GM19238 (cell line): Measurements from ENCODE around the gene MCTP1.
"Not testable (repeated sequence)": the region's sequence is repeated elsewhere in the genome, so short reads cannot be mapped to it uniquely, and the experiment has no call there.

Source experiments
- DNase-seq: peaks from one replicate; pipeline ENCODE4 v3.0.0; 2011; ENCODE audit warnings: low spot score; ENCODE audit not compliant: insufficient read length

The MCTP1 gene

GRCh38 chr5:94828222-94828621, 456.7 kb downstream of the MCTP1 start:
- not testable (repeated sequence) for DNase-seq

DNA sequence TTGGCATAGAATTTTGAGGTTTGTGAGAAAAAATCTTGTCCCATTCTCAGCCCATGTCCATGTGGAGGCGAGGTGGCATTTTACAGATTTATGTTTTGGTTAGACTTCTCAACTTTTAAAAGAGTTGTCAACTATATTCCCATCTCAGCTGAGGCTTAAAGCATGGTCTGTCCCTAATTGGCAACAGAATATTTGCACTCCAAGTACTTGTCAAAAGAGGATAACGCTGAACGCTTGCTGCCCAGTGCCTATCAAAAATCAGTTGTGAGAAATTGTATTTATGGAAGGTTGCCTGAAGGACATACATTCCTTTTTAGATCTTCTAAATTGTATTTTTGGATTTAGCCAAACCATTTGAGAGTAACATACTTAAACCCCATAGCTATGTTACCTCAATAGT, 464.4 kb downstream of the MCTP1 start:
- no peak for DNase-seq

GRCh38 chr5:94818904-94819303, 466.0 kb downstream of the MCTP1 start:
- DNase-seq: no peak

DNA sequence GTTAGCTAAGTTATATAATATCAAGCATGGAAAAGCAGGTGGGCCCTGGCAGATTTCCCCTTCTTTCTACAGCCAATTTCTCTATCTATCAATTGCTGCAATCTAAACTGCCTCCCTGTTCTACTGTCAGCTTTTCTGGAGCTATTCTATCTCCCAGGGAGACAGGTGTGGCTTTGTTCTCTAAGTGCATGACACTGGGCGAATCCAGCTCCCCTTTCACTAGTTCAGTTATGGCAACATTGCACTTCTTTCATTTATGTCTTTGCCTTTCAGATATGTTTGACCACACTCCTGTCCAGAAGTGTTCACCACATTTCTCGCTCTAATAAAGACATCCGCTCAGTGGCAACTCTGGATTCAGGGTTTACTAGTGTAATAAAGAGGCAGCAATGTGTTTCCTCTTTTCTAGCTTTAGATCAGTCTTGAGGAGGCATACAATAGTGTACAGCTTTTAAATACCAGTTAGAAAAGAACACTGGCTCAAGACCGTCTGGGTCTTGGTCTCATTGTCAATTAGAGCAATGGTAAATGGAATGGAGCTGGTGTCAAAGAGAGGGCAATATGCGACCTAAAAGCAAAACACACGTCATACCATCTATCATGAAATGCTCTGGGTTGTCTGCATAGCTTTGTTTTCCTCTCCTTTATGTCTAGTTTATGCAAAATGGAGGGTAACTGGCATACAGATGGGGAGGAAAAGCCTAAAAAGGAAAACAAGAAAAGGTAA, 469.4 kb downstream of the MCTP1 start:
- no peak for DNase-seq

GRCh38 chr5:94812232-94812631, 472.7 kb downstream of the MCTP1 start:
- no peak for DNase-seq

GRCh38 chr5:94811331-94811730, 473.6 kb downstream of the MCTP1 start:
- no peak for DNase-seq

DNA sequence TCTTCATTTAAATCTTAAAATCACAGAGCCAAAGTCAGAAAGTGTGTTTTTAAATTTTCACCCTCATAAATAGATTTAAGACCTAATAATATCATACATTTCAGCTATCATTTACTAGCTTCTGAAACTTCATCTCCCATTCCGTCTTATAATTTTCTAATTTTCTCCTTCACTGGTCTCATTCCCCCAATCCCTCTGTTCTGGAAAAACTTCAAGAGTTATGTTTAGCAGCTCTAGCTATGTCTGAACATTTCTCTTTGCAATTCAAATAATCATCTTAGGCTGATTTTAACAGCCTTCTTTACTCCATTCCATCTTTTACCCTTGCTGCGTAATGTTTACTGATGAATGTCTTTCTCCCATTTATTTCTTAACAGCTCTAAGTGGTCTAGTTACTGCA, 474.0 kb downstream of the MCTP1 start:
- DNase-seq: no peak

GRCh38 chr5:94810281-94810680, 474.6 kb downstream of the MCTP1 start:
- DNase-seq: no peak

DNA sequence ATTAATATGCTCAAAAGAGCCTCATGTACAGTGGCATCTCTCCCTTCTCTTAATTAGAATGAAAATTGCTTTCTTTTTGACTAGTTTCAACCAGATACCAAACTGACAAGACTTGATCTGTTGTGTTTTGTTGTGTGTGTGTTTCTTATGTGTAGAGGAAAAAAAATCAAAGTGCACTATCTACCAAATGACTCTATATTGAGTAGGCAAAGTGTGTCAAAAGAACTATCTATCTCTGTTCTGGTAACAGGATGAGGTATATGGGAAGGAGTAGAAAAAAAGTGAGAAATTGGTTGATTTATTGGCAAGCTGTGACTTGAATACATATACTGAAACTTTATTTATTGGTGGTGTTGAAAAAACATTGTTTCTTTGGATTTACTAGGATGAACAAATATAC, 476.4 kb downstream of the MCTP1 start:
- no peak for DNase-seq

DNA sequence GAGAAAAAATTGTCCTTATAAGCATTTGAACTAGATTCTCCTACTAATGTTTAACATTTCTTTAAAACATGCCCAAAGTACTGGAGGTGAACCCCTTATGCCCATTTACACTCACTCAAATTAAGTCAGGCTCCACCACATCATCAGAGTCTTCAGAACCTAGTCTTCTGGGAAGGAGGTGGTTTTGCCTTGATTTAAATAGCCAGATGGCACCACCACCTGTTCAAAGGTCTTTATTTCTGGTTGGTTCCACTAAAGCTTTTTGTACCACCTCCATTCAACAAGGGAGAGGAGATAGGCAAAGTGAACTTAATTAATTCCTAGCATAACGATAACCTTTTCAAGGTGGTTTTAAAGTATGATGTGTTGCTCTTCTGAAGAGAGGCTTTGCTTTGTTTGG, 476.9 kb downstream of the MCTP1 start:
- no peak for DNase-seq

GRCh38 chr5:94802450-94802849, 482.4 kb downstream of the MCTP1 start:
- no peak for DNase-seq

- DNase-seq: no peak
These were observed 488.3 kb downstream of the MCTP1 start for GRCh38 chr5:94796586-94796985.

DNA sequence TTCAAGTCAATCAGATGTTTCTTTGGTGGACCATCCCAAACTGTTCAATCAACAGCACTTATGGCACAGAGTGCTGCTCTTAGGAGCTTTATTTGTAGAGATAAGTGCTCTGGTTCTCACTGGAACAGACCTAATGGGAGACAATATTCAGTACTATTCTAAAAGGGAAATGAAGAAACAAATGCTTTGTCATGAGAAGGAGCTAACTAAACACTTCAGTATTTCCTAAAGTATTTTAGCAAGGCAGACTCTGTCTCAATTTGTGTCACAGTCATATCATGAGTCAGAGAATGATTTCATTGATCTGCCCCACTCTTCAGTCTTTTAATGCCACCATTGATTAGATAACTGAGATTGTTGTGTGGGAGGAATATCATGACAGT, 491.1 kb downstream of the MCTP1 start:
- no peak for DNase-seq

GRCh38 chr5:94793113-94793815, 491.6 kb downstream of the MCTP1 start:
- DNase-seq: peak; percentile 26

GRCh38 chr5:94791829-94792228, 493.1 kb downstream of the MCTP1 start:
- DNase-seq: no peak

GRCh38 chr5:94788527-94788926, 496.4 kb downstream of the MCTP1 start:
- no peak for DNase-seq

DNA sequence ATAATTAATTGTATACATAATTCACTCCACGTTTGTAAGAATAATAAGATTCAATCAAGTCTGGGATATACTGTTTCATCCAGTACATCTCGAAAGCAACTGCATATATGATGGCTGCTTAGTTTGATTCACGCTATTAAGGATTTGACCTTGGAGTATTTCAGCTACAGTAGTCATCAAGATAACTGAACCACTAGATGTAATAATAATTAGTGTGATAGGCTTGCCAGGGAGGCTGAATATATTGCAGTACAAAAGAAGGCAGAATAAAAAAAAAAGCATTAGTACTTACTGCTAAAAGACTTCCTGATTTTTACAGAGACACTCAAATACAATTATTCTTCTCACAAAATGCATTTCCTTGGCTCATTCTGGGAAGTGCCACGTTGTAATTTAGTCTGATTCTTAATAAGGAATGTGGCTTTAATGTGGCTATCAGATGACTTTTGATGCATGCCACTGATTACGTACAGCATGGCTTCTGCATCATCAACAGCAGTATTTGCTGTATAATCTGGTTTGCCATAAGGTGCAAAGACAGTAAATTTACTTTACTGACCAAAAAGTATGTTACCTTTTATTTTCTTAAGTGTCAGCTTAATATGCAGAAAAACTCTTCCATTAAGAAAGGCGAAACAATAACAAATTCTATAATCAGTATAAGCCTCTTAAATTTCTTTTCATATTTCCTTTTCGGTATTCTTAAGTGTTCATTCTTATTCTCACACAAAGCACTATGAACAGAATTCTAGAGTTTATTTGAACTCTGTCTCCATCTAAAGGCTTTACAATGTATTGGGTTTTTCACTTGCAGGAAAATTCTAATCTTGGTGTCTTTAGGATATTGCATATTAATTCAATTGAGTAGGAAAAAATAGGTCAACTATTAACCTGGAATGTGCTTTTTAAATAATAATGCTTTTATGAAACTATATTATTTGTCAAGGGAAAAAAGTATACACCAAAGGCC, 500.1 kb downstream of the MCTP1 start:
- DNase-seq: no peak

DNA sequence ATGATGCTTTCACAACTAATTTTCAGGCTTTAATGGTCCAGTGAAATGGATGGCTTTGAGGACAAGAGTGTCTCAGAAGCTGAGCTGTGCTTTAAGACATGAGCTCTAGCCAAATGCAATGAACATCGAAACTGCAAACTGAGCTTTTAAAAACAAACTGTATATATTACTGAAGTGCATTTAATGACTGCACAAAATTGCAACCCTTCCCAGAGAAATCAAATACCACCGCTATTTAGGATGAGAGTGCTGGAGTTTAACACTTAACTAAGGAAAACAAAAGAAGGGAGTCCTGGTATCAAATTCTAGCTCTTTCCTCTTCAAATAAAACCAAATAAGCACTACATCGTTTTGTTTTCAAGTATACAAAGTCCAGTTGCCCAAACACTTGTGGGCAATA, 502.5 kb downstream of the MCTP1 start:
- DNase-seq: no peak

- no peak for DNase-seq
These were observed 505.2 kb downstream of the MCTP1 start for GRCh38 chr5:94779684-94780083.

- DNase-seq: no peak
These were observed 506.2 kb downstream of the MCTP1 start for GRCh38 chr5:94778732-94779131.

DNA sequence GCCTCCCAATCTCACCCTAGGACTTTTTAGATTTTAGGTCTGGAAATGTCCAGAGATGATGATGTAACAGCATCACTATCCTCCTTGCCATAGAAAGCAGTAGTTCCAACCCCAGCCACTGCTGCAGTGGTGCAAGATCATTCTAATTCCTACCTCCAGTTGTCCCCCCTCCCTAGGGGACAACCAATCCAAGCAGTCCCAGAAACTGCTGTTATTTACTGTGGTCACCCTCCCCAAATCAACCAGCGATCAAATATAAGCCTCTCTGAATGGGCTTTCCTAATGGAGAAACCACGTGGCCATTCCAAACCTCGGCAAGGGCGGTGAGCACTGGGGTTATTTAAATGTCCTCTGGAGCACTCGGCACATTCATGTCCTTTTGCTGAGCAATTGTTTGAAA, 506.6 kb downstream of the MCTP1 start:
- no peak for DNase-seq
